Dermis blood vessel endothelial cell (primary cell): ENCODE data around the gene CCDC120. TPM values are rescaled to one million over a fixed set of nuclear protein-coding genes. Genes with fewer than 3 reads are reported as not detected.
A peak's percentile ranks its signal among the peaks of the same experiment; 100 is the strongest.

Experiments used
- DNase-seq: peaks from one replicate; pipeline ENCODE4 v3.0.0; 2010
- total RNA-seq: library from RNA; depleted of rRNA; stranded (reverse); fragments of >200 nt; gene quantifications from 2 replicates; pipeline ENCODE4 v1.2.3, GENCODE V29; 2014

The CCDC120 gene
- total RNA-seq, 1 donor from 2014 or later = 0.85 TPM

GRCh38 chrX:49061916-49062315, 3.1 kb downstream of the CCDC120 start:
- no peak for DNase-seq

- DNase-seq = no peak
Measured at GRCh38 chrX:49063715-49064114, 4.9 kb downstream of the CCDC120 start.

GRCh38 chrX:49064303-49064702, 5.5 kb downstream of the CCDC120 start:
- no peak for DNase-seq

- no peak for DNase-seq
Measured at GRCh38 chrX:49064735-49065134, 5.9 kb downstream of the CCDC120 start.

GRCh38 chrX:49066278-49066677, 7.5 kb downstream of the CCDC120 start:
- no peak for DNase-seq

GRCh38 chrX:49066690-49067089, 7.9 kb downstream of the CCDC120 start:
- DNase-seq = no peak

- no peak for DNase-seq
Measured at GRCh38 chrX:49067285-49068120, 8.7 kb downstream of the CCDC120 start.

- no peak for DNase-seq
Measured at GRCh38 chrX:49069038-49069437, 10.2 kb downstream of the CCDC120 start.

- DNase-seq = no peak
Measured at GRCh38 chrX:49070988-49071387, 12.2 kb downstream of the CCDC120 start.

GRCh38 chrX:49071877-49072711, 13.3 kb downstream of the CCDC120 start:
- DNase-seq = peak; percentile 20

- no peak for DNase-seq
Measured at GRCh38 chrX:49072712-49073095, 13.9 kb downstream of the CCDC120 start.

GRCh38 chrX:49073601-49074575, 15.1 kb downstream of the CCDC120 start, which contains the start of gene PRAF2:
PRAF2 (minus strand) TSS chrX:49074002; CDS start chrX:49073987, 15 bp downstream.
- DNase-seq = peak; percentile 91

GRCh38 chrX:49075347-49075746, 16.5 kb downstream of the CCDC120 start:
- DNase-seq = no peak

GRCh38 chrX:49077941-49078340, 19.1 kb downstream of the CCDC120 start:
- DNase-seq = no peak

- DNase-seq = peak; percentile 73
Measured at GRCh38 chrX:49079489-49080428, 21.0 kb downstream of the CCDC120 start, which contains the start of gene WDR45. WDR45 (minus strand) TSS chrX:49079887; CDS start chrX:49078095, 1,792 bp downstream.

GRCh38 chrX:49082271-49082871, 23.6 kb downstream of the CCDC120 start:
- DNase-seq = no peak

GRCh38 chrX:49089553-49089952, 30.8 kb downstream of the CCDC120 start:
- DNase-seq = no peak

- DNase-seq = no peak
Measured at GRCh38 chrX:49096419-49096818, 37.6 kb downstream of the CCDC120 start.

GRCh38 chrX:49100704-49101628, 42.2 kb downstream of the CCDC120 start:
- DNase-seq = peak; percentile 95

- DNase-seq = no peak
Measured at GRCh38 chrX:49101629-49101984, 42.8 kb downstream of the CCDC120 start.
